SU-DHL-6 (cell line): ENCODE results near the gene MGMT.

ENCODE experiments used
- CTCF ChIP-seq: fragments of 200-600 bp; sonication (generic); IDR thresholded peaks from one replicate; pipeline ENCODE4 v1.5.1; 2017; ENCODE audit warnings: antibody characterized with exemption, mild to moderate bottlenecking, low read length, moderate library complexity; ENCODE audit not compliant: insufficient read depth, poor library complexity, severe bottlenecking
- EZH2phosphoT487 ChIP-seq: fragments of 200-600 bp; sonication (generic), shearing (Covaris generic); conservative IDR thresholded peaks from 2 replicates; pipeline ENCODE4 v1.6.1; 2018; ENCODE audit warnings: mild to moderate bottlenecking, antibody characterized with exemption, low read length, moderate library complexity, mixed read lengths

GRCh38 chr10:129564923-129565322 is 97.9 kb downstream of the MGMT start:
- TF ChIP-seq CTCF: no peak
- no peak for TF ChIP-seq EZH2phosphoT487
